H1 (cell line): ENCODE data around the gene FRMD4A. TPM values are rescaled to one million over a fixed set of nuclear protein-coding genes. Genes with fewer than 3 reads are reported as not detected.

Experiments used
- FOSL1 ChIP-seq: IDR thresholded peaks from 2 replicates; pipeline ENCODE4 v1.6.1; 2011; ENCODE audit warnings: mild to moderate bottlenecking, low read depth, low read length, moderate library complexity; ENCODE audit not compliant: insufficient read depth
- NRF1 ChIP-seq: IDR thresholded peaks from 2 replicates; pipeline ENCODE4 v1.6.1; 2011; ENCODE audit warnings: mild to moderate bottlenecking, low read depth, low read length, improper control_type of control experiment
- SIRT6 ChIP-seq: IDR thresholded peaks from one replicate; pipeline ENCODE4 v1.7.1; 2012; ENCODE audit warnings: low read length, inconsistent platforms
- TCF12 ChIP-seq: IDR thresholded peaks from 2 replicates; pipeline ENCODE4 v1.6.1; 2011; ENCODE audit warnings: low read depth, mild to moderate bottlenecking, low read length
- polyA plus RNA-seq, 7 experiments: library from polyadenylated mRNA; depleted of rRNA in 3 of 7; stranded (reverse) in 5 of 7; unstranded in 2 of 7; fragments of >200 nt in 5 of 7; fragments of 200-250 nt in 2 of 7; gene quantifications; 1 replicate in 5 of 7; 2 replicates in 1 of 7; 4 replicates in 1 of 7; pipeline versions ENCODE4 v1.2.1 to v1.2.3, GENCODE V29; 2011 to 2013; ENCODE audit warnings: missing spikeins in 2 of 7, mixed read lengths in 2 of 7
- total RNA-seq: library from RNA; stranded (reverse); fragmentation: NEBNext Ultra II Directional; extraction: Animal tissue kit (Norgen Biotek cat#: 25700); gene quantifications from 2 replicates; pipeline ENCODE4 v1.2.1, GENCODE V29; 2021

The FRMD4A gene
- total and polyA plus RNA-seq, 2 of the 8 experiments (the other 6 are each of a cell fraction or from before 2014, with no cell fraction given): 38.6 to 39.6 TPM

- TF ChIP-seq SIRT6 (no peak), FOSL1 (no peak), TCF12 (no peak), NRF1 (no peak)
These were observed 632.5 kb downstream of the FRMD4A start (continued) for GRCh38 chr10:13698217-13698616.
